NCI-H1436 treated with DMSO at 0.1 percent for 48 hours (cell line): ENCODE results near the gene JUND.
A peak's percentile ranks its signal among the peaks of the same experiment; 100 is the strongest.

Experiments used
- DNase-seq: peaks from one replicate; lab custom pipeline; 2025; lab: John Stamatoyannopoulos, UW

JUND gene

GRCh38 chr19:18289471-18290301, 8.3 kb upstream of the JUND start:
- no peak for DNase-seq

GRCh38 chr19:18287836-18288772, 6.7 kb upstream of the JUND start:
- no peak for DNase-seq

GRCh38 chr19:18286973-18287635, 5.7 kb upstream of the JUND start:
- no peak for DNase-seq

- DNase-seq: no peak
Measured at GRCh38 chr19:18284712-18285360, 3.4 kb upstream of the JUND start.

- DNase-seq: no peak
Measured at GRCh38 chr19:18283338-18283737, 1.9 kb upstream of the JUND start.

- no peak for DNase-seq
Measured at GRCh38 chr19:18282788-18283141, 1.3 kb upstream of the JUND start.

- DNase-seq: peak; percentile 75
Measured at GRCh38 chr19:18282021-18282787, 782 bp upstream of the JUND start.

- DNase-seq: no peak
Measured at GRCh38 chr19:18280247-18281081, 958 bp downstream of the JUND start.

- peak; percentile 70 for DNase-seq
Measured at GRCh38 chr19:18279516-18280246, 1.7 kb downstream of the JUND start.

- no peak for DNase-seq
Measured at GRCh38 chr19:18279266-18279515, 2.2 kb downstream of the JUND start.

- no peak for DNase-seq
Measured at GRCh38 chr19:18278521-18279265, 2.7 kb downstream of the JUND start.

GRCh38 chr19:18274781-18275356, 6.6 kb downstream of the JUND start:
- no peak for DNase-seq

GRCh38 chr19:18274219-18274780, 7.1 kb downstream of the JUND start, which contains the start of gene IQCN:
Gene IQCN, minus strand, starts transcription at chr19:18274452. Its CDS starts 4,974 bp downstream, at chr19:18269478.
- DNase-seq: no peak

GRCh38 chr19:18273561-18274218, 7.7 kb downstream of the JUND start:
- no peak for DNase-seq

GRCh38 chr19:18271433-18271841, 10.0 kb downstream of the JUND start:
- no peak for DNase-seq

GRCh38 chr19:18270326-18270725, 11.1 kb downstream of the JUND start:
- no peak for DNase-seq

GRCh38 chr19:18269070-18269723, 12.2 kb downstream of the JUND start:
- DNase-seq: no peak
